ENCODE results near the gene WDTC1. TPM values are rescaled to one million over a fixed set of nuclear protein-coding genes. Genes with fewer than 3 reads are reported as not detected.

Gene WDTC1
- total and polyA plus RNA-seq, 2 experiments from 2014 or later: 3.8 to 14.0 TPM

- no peak for DNase-seq (ENCODE audit: low spot score)
- H3K4me1 ChIP-seq (ENCODE audit: insufficient read depth): peaks cover 17% of the 10 kb centered on the region; the same call in 1 of the 2 replicates
- H3F3A ChIP-seq (replicated peaks; ENCODE audit: low read depth): peaks cover 13% of the 10 kb centered on the region
- H3K4me2 ChIP-seq: no peak overlapping the region
- no peaks in the 10 kb centered on the region for H3K36me3 ChIP-seq (ENCODE audit: insufficient read depth)
- ATAC-seq: no peak
- Mint-ChIP-seq H3K4me3 (no peak overlapping the region), H3K4me1 (peaks cover 22% of the 10 kb centered on the region; the same call in 2 of the 3 replicates), H3K9me3 (no peaks in the 10 kb centered on the region; the same call in 2 of the 3 replicates), H3K27me3 (ENCODE audit: insufficient read depth, low read depth, poor library complexity) (peaks cover 26% of the 10 kb centered on the region), H3K36me3 (ENCODE audit: low read depth) (peaks cover 5% of the 10 kb centered on the region; the same call in 1 of the 3 replicates), H3K27ac (no peak overlapping the region)
- H3K9me2 ChIP-seq (ENCODE audit: insufficient read depth): no peaks in the 10 kb centered on the region
- peaks cover 4% of the 10 kb centered on the region for H3K79me2 ChIP-seq (replicated peaks; ENCODE audit: insufficient read depth)
- no peaks in the 10 kb centered on the region; the same call in 1 of the 2 replicates for H4K20me1 ChIP-seq (replicated peaks; ENCODE audit: insufficient read depth)
- H3K4me3 ChIP-seq: no peak overlapping the region
- TF ChIP-seq EZH2phosphoT487 (IDR thresholded peaks at IDR 0.05; ENCODE audit: unreplicated experiment) (no peak), STAT1 (IDR thresholded peaks at IDR 0.05; ENCODE audit: unreplicated experiment) (no peak), NANOG (IDR thresholded peaks at IDR 0.05; ENCODE audit: borderline replicate concordance) (no peak), ZNF114 (CRISPR knock-in tag; IDR thresholded peaks at IDR 0.05) (no peak), EZH2 (IDR thresholded peaks at IDR 0.05; ENCODE audit: low read depth, unreplicated experiment) (no peak), CREB1 (CRISPR knock-in tag; IDR thresholded peaks at IDR 0.05; ENCODE audit: low read depth) (no peak), JUNB (IDR thresholded peaks at IDR 0.05; ENCODE audit: unreplicated experiment) (no peak), POLR2AphosphoS5 (IDR thresholded peaks at IDR 0.05; ENCODE audit: low read depth) (no peak), ZNF331 (CRISPR knock-in tag; IDR thresholded peaks at IDR 0.05; ENCODE audit: low read depth) (no peak)
- TF ChIP-seq, protein P1, sequence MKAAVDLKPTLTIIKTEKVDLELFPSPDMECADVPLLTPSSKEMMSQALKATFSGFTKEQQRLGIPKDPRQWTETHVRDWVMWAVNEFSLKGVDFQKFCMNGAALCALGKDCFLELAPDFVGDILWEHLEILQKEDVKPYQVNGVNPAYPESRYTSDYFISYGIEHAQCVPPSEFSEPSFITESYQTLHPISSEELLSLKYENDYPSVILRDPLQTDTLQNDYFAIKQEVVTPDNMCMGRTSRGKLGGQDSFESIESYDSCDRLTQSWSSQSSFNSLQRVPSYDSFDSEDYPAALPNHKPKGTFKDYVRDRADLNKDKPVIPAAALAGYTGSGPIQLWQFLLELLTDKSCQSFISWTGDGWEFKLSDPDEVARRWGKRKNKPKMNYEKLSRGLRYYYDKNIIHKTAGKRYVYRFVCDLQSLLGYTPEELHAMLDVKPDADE (IDR thresholded peaks at IDR 0.05): no peak
- TF ChIP-seq, protein P2, sequence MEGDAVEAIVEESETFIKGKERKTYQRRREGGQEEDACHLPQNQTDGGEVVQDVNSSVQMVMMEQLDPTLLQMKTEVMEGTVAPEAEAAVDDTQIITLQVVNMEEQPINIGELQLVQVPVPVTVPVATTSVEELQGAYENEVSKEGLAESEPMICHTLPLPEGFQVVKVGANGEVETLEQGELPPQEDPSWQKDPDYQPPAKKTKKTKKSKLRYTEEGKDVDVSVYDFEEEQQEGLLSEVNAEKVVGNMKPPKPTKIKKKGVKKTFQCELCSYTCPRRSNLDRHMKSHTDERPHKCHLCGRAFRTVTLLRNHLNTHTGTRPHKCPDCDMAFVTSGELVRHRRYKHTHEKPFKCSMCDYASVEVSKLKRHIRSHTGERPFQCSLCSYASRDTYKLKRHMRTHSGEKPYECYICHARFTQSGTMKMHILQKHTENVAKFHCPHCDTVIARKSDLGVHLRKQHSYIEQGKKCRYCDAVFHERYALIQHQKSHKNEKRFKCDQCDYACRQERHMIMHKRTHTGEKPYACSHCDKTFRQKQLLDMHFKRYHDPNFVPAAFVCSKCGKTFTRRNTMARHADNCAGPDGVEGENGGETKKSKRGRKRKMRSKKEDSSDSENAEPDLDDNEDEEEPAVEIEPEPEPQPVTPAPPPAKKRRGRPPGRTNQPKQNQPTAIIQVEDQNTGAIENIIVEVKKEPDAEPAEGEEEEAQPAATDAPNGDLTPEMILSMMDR (conservative IDR thresholded peaks at IDR 0.05; ENCODE audit: low read depth in 2 of 2): no peak
- TF ChIP-seq, protein P3, sequence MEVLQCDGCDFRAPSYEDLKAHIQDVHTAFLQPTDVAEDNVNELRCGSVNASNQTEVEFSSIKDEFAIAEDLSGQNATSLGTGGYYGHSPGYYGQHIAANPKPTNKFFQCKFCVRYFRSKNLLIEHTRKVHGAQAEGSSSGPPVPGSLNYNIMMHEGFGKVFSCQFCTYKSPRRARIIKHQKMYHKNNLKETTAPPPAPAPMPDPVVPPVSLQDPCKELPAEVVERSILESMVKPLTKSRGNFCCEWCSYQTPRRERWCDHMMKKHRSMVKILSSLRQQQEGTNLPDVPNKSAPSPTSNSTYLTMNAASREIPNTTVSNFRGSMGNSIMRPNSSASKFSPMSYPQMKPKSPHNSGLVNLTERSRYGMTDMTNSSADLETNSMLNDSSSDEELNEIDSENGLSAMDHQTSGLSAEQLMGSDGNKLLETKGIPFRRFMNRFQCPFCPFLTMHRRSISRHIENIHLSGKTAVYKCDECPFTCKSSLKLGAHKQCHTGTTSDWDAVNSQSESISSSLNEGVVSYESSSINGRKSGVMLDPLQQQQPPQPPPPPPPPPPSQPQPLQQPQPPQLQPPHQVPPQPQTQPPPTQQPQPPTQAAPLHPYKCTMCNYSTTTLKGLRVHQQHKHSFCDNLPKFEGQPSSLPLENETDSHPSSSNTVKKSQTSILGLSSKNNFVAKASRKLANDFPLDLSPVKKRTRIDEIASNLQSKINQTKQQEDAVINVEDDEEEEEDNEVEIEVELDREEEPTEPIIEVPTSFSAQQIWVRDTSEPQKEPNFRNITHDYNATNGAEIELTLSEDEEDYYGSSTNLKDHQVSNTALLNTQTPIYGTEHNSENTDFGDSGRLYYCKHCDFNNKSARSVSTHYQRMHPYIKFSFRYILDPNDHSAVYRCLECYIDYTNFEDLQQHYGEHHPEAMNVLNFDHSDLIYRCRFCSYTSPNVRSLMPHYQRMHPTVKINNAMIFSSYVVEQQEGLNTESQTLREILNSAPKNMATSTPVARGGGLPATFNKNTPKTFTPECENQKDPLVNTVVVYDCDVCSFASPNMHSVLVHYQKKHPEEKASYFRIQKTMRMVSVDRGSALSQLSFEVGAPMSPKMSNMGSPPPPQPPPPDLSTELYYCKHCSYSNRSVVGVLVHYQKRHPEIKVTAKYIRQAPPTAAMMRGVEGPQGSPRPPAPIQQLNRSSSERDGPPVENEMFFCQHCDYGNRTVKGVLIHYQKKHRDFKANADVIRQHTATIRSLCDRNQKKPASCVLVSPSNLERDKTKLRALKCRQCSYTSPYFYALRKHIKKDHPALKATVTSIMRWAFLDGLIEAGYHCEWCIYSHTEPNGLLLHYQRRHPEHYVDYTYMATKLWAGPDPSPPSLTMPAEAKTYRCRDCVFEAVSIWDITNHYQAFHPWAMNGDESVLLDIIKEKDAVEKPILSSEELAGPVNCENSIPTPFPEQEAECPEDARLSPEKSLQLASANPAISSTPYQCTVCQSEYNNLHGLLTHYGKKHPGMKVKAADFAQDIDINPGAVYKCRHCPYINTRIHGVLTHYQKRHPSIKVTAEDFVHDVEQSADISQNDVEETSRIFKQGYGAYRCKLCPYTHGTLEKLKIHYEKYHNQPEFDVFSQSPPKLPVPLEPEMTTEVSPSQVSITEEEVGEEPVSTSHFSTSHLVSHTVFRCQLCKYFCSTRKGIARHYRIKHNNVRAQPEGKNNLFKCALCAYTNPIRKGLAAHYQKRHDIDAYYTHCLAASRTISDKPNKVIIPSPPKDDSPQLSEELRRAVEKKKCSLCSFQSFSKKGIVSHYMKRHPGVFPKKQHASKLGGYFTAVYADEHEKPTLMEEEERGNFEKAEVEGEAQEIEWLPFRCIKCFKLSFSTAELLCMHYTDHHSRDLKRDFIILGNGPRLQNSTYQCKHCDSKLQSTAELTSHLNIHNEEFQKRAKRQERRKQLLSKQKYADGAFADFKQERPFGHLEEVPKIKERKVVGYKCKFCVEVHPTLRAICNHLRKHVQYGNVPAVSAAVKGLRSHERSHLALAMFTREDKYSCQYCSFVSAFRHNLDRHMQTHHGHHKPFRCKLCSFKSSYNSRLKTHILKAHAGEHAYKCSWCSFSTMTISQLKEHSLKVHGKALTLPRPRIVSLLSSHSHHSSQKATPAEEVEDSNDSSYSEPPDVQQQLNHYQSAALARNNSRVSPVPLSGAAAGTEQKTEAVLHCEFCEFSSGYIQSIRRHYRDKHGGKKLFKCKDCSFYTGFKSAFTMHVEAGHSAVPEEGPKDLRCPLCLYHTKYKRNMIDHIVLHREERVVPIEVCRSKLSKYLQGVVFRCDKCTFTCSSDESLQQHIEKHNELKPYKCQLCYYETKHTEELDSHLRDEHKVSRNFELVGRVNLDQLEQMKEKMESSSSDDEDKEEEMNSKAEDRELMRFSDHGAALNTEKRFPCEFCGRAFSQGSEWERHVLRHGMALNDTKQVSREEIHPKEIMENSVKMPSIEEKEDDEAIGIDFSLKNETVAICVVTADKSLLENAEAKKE (CRISPR knock-in tag; IDR thresholded peaks at IDR 0.05): no peak
- TF ChIP-seq, protein P4, sequence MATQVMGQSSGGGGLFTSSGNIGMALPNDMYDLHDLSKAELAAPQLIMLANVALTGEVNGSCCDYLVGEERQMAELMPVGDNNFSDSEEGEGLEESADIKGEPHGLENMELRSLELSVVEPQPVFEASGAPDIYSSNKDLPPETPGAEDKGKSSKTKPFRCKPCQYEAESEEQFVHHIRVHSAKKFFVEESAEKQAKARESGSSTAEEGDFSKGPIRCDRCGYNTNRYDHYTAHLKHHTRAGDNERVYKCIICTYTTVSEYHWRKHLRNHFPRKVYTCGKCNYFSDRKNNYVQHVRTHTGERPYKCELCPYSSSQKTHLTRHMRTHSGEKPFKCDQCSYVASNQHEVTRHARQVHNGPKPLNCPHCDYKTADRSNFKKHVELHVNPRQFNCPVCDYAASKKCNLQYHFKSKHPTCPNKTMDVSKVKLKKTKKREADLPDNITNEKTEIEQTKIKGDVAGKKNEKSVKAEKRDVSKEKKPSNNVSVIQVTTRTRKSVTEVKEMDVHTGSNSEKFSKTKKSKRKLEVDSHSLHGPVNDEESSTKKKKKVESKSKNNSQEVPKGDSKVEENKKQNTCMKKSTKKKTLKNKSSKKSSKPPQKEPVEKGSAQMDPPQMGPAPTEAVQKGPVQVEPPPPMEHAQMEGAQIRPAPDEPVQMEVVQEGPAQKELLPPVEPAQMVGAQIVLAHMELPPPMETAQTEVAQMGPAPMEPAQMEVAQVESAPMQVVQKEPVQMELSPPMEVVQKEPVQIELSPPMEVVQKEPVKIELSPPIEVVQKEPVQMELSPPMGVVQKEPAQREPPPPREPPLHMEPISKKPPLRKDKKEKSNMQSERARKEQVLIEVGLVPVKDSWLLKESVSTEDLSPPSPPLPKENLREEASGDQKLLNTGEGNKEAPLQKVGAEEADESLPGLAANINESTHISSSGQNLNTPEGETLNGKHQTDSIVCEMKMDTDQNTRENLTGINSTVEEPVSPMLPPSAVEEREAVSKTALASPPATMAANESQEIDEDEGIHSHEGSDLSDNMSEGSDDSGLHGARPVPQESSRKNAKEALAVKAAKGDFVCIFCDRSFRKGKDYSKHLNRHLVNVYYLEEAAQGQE (IDR thresholded peaks at IDR 0.05; ENCODE audit: unreplicated experiment): no peak
- no peak overlapping the region for H3K27ac ChIP-seq (ENCODE audit: low read depth)
- H2AFZ ChIP-seq: no peak overlapping the region
- peaks cover 13% of the 10 kb centered on the region for H3K27me3 ChIP-seq (ENCODE audit: insufficient read depth)
These were observed 118.7 kb downstream of the WDTC1 start for GRCh38 chr1:27353166-27353565.

Measured in GM23338 (cell line).